Stomach (tissue), 4 donors: ENCODE results near the gene SAP25.

ENCODE experiments used
- EP300 ChIP-seq: sonication (generic); formaldehyde crosslinking; IDR thresholded peaks from one replicate; pipeline ENCODE4 v1.6.1; 2017; ENCODE audit warnings: antibody characterized with exemption
- POLR2A ChIP-seq, 4 donors: fragments of 450-650 bp; IDR thresholded peaks; one replicate each; pipeline ENCODE4 v1.6.1; 2016; ENCODE audit warnings: antibody characterized with exemption in 4 of 4, control low read depth in 2 of 4, mild to moderate bottlenecking in 1 of 4, moderate library complexity in 1 of 4
- POLR2AphosphoS5 ChIP-seq, 3 donors: sonication (generic); formaldehyde crosslinking; IDR thresholded peaks; one replicate each; pipeline ENCODE4 v1.6.1; 2016; ENCODE audit warnings: antibody characterized with exemption in 3 of 3
- TF ChIP-seq, protein P1 (sequence below), 7 experiments: fragments of 450-650 bp in 4 of 7; fragments of 200-600 bp in 3 of 7; sonication (generic) in 3 of 7; IDR thresholded peaks; one replicate each; pipeline ENCODE4 v1.5.1; 2016 to 2019; ENCODE audit warnings: antibody characterized with exemption in 7 of 7, control low read depth in 2 of 7, mild to moderate bottlenecking in 1 of 7

DNA sequence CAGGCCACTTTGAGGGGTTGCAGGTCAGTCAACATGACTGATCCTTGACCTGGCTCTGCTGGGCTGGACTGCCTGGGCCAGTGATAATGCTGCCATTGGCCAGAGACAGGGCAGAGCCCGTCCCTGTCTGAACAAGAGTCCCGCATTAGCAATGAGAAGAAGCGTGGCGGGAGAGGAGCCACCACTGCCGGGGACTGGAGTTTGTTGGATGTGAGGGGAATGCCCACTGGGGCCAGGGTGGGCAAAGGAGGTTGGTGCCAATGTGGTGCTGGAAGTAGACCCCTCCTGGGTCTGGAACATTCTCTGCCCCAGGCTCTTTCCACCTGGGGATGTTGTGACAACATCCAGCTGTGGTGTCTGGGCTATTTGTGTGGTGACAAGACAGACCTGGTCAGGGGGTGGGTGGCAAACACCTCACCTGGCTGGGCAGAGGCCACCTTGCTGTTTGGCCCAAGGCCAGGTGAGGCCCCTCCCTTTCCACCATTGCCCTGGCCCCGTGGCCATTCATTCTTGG lies 7.6 kb downstream of the SAP25 start:
- TF ChIP-seq, protein P1, sequence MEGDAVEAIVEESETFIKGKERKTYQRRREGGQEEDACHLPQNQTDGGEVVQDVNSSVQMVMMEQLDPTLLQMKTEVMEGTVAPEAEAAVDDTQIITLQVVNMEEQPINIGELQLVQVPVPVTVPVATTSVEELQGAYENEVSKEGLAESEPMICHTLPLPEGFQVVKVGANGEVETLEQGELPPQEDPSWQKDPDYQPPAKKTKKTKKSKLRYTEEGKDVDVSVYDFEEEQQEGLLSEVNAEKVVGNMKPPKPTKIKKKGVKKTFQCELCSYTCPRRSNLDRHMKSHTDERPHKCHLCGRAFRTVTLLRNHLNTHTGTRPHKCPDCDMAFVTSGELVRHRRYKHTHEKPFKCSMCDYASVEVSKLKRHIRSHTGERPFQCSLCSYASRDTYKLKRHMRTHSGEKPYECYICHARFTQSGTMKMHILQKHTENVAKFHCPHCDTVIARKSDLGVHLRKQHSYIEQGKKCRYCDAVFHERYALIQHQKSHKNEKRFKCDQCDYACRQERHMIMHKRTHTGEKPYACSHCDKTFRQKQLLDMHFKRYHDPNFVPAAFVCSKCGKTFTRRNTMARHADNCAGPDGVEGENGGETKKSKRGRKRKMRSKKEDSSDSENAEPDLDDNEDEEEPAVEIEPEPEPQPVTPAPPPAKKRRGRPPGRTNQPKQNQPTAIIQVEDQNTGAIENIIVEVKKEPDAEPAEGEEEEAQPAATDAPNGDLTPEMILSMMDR (IDR thresholded peaks at IDR 0.05): no peak
- no peak for TF ChIP-seq EP300
- no peak for TF ChIP-seq POLR2A (IDR thresholded peaks at IDR 0.05)
- no peak for TF ChIP-seq POLR2AphosphoS5 (IDR thresholded peaks at IDR 0.05)
